ENCODE results near the gene CFAP97. TPM values are rescaled to one million over a fixed set of nuclear protein-coding genes. Genes with fewer than 3 reads are reported as not detected.

The CFAP97 gene
- total and polyA plus RNA-seq, 9 of the 15 experiments (the other 6 are each of a cell fraction or from before 2014, with no cell fraction given), result 17.3 to 57.8 (median 44.4) TPM

- TF ChIP-seq, protein P1, sequence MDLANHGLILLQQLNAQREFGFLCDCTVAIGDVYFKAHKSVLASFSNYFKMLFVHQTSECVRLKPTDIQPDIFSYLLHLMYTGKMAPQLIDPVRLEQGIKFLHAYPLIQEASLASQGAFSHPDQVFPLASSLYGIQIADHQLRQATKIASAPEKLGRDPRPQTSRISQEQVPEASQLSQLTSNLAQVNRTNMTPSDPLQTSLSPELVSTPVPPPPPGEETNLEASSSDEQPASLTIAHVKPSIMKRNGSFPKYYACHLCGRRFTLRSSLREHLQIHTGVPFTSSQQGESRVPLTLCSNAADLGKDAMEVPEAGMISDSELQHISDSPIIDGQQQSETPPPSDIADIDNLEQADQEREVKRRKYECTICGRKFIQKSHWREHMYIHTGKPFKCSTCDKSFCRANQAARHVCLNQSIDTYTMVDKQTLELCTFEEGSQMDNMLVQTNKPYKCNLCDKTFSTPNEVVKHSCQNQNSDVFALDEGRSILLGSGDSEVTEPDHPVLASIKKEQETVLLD (IDR thresholded peaks at IDR 0.05), result no peak
- TF ChIP-seq KDM1A (IDR thresholded peaks at IDR 0.05) (peak; percentile 95), TBL1XR1 (IDR thresholded peaks at IDR 0.05; ENCODE audit: low read length in 2 of 2) (no peak), ETV1 (tag; conservative IDR thresholded peaks at IDR 0.05; ENCODE audit: low read depth) (peak; percentile 97), ZNF212 (CRISPR knock-in tag; IDR thresholded peaks at IDR 0.05) (no peak), BRF1 (IDR thresholded peaks at IDR 0.05; ENCODE audit: borderline replicate concordance, extremely low read depth, insufficient read length) (no peak), RNF2 (IDR thresholded peaks at IDR 0.05) (0 out of 2 replicates have a peak, but pooled peaks have one; percentile 43), POLR2G (IDR thresholded peaks at IDR 0.05; ENCODE audit: low read depth, low read length) (0 out of 2 replicates have a peak, but pooled peaks have one; percentile 33), DIDO1 (tag; IDR thresholded peaks at IDR 0.05; ENCODE audit: low read depth) (no peak), DACH1 (IDR thresholded peaks at IDR 0.05; ENCODE audit: partially characterized antibody) (no peak)
Measured at GRCh38 chr4:185201977-185202962, 1.5 kb downstream of the CFAP97 start (continued).
